Left ventricle myocardium inferior (tissue), 1 donor: ENCODE data around the gene GDF10. TPM values are rescaled to one million over a fixed set of nuclear protein-coding genes. Genes with fewer than 3 reads are reported as not detected.

Experiments used
- DNase-seq: peaks from one replicate; pipeline ENCODE4 v3.0.0-alpha.2; 2020
- H3K27ac ChIP-seq: fragments of 200-600 bp; replicated peaks from 2 replicates; pipeline ENCODE4 v1.8.0; 2021
- H3K27me3 ChIP-seq: fragments of 200-600 bp; 2 replicates; pipeline ENCODE4 v1.8.0; 2021; ENCODE audit warnings: low read depth
- H3K36me3 ChIP-seq: fragments of 200-600 bp; 2 replicates; pipeline ENCODE4 v1.8.0; 2021
- H3K4me1 ChIP-seq: fragments of 200-600 bp; 2 replicates; pipeline ENCODE4 v1.8.0; 2021
- H3K4me3 ChIP-seq: fragments of 200-600 bp; 2 replicates; pipeline ENCODE4 v1.8.0; 2021; ENCODE audit warnings: mild to moderate bottlenecking, moderate library complexity
- H3K9me3 ChIP-seq: fragments of 200-600 bp; replicated peaks from 2 replicates; pipeline ENCODE4 v1.8.0; 2021
- intact Hi-C: fragments of 100-400 bp; cut with micrococcal nuclease; formaldehyde crosslinking; loops from one replicate; pipeline ENCODE4 v1.11.0; 2022
- total RNA-seq: library from RNA; stranded (reverse); fragmentation: NEBNext Ultra II Directional; extraction: Animal tissue kit (Norgen Biotek cat#: 25700); gene quantifications from one replicate; pipeline ENCODE4 v1.2.1, GENCODE V29; 2021
- TF ChIP-seq, protein P1 (sequence below): fragments of 200-600 bp; IDR thresholded peaks from 2 replicates; pipeline ENCODE4 v1.8.0; 2021; ENCODE audit warnings: antibody characterized with exemption, mild to moderate bottlenecking, borderline replicate concordance
- donor health status: DM: no; HTN: yes; CAD: no; lungs with severe emphysema.

The GDF10 gene
- total RNA-seq, 1 donor from 2014 or later, result 0.22 TPM

DNA sequence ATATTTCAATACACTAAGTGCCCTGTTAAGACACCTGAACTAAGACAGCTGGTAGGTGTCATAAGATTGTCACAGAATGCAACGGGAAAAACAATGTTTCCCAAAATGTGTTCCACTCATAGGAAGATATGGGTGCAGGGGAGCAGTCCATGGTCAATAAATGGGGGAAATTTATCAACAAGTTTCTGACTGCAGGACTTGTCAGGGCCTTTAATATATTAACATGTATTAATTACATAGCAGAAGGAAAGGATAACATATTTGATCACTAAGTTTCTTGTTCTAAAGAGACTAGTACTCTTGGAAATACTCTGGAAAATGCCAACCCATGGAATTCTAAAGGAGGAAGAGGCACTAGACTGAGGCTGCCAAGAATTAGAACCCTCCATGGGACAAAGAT lies 54.9 kb downstream of the GDF10 start:
- no peak for DNase-seq
- Histone ChIP-seq H3K4me3 (no peak overlapping the region), H3K27ac (no peak overlapping the region), H3K4me1 (no peaks in the 10 kb centered on the region), H3K36me3 (no peaks in the 10 kb centered on the region), H3K27me3 (peaks cover 11% of the 10 kb centered on the region), H3K9me3 (no peaks in the 10 kb centered on the region)
- TF ChIP-seq, protein P1, sequence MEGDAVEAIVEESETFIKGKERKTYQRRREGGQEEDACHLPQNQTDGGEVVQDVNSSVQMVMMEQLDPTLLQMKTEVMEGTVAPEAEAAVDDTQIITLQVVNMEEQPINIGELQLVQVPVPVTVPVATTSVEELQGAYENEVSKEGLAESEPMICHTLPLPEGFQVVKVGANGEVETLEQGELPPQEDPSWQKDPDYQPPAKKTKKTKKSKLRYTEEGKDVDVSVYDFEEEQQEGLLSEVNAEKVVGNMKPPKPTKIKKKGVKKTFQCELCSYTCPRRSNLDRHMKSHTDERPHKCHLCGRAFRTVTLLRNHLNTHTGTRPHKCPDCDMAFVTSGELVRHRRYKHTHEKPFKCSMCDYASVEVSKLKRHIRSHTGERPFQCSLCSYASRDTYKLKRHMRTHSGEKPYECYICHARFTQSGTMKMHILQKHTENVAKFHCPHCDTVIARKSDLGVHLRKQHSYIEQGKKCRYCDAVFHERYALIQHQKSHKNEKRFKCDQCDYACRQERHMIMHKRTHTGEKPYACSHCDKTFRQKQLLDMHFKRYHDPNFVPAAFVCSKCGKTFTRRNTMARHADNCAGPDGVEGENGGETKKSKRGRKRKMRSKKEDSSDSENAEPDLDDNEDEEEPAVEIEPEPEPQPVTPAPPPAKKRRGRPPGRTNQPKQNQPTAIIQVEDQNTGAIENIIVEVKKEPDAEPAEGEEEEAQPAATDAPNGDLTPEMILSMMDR, result no peak
- intact Hi-C loops, result no loop called here

DNA sequence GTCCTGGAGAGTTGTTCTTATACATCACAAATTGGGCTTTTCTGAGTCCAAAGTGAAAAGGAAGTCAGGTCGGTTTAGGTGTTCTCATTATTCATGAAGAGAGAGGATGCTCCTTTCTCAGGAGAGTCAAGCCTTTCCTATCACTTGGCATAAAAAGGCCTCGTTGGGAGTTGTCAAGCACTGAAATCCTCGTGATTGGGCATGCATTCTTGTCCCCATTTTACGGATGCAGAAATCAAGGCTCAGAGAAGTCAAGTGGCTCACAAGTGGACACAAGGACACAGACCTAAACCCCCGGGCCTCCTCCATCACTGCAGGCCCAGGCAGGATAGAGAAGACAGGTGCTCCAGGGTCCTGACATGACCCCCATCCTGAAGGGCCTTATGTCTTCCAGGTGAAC lies 56.7 kb downstream of the GDF10 start:
- no peaks in the 10 kb centered on the region for H3K9me3 ChIP-seq
- TF ChIP-seq, protein P1, result no peak
- H3K36me3 ChIP-seq, result no peaks in the 10 kb centered on the region
- H3K4me3 ChIP-seq, result no peak overlapping the region
- intact Hi-C loops, result no loop called here
- DNase-seq, result no peak
- H3K4me1 ChIP-seq, result peaks cover 10% of the 10 kb centered on the region
- no peak overlapping the region for H3K27ac ChIP-seq
- H3K27me3 ChIP-seq, result no peaks in the 10 kb centered on the region

DNA sequence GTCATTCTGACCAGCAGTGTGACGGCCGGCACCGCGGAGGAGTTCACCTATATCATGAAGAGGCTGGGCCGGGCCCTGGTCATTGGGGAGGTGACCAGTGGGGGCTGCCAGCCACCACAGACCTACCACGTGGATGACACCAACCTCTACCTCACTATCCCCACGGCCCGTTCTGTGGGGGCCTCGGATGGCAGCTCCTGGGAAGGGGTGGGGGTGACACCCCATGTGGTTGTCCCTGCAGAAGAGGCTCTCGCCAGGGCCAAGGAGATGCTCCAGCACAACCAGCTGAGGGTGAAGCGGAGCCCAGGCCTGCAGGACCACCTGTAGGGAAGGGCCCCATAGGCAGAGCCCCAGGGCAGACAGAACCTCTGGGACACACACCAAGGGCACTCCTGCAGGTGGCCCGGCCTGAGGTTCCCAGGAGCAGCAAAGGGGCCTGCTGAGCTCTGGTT lies 57.2 kb downstream of the GDF10 start:
- H3K36me3 ChIP-seq, result no peaks in the 10 kb centered on the region
- H3K4me3 ChIP-seq, result no peak overlapping the region
- H3K27me3 ChIP-seq, result no peaks in the 10 kb centered on the region
- TF ChIP-seq, protein P1, result no peak
- no peaks in the 10 kb centered on the region for H3K9me3 ChIP-seq
- intact Hi-C loops, result no loop called here
- H3K4me1 ChIP-seq, result peaks cover 10% of the 10 kb centered on the region
- no peak for DNase-seq
- H3K27ac ChIP-seq, result no peak overlapping the region

DNA sequence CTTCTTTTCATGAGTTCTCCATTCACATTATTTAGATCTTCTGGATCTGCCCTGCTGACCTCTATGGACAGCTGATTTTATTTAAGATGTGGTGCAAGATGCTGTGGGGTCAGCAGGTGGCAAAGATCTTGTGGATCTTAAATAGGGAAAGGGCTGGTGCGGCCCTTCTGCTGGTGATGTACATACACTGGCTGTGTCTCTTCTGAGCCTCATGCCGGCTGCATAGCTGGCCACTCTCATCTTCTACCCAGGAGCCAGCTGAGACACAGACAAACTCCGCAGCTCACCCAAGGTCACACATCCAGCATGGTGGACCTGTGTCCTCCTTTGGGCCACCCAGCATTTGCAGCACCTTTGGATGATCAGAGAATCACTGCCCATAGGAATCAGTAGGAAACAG lies 57.9 kb downstream of the GDF10 start:
- no peak for DNase-seq
- Histone ChIP-seq H3K9me3 (no peaks in the 10 kb centered on the region), H3K36me3 (no peaks in the 10 kb centered on the region), H3K27ac (no peak overlapping the region), H3K4me1 (peaks cover 10% of the 10 kb centered on the region), H3K27me3 (no peaks in the 10 kb centered on the region), H3K4me3 (no peak overlapping the region)
- intact Hi-C loops, result no loop called here
- TF ChIP-seq, protein P1, result no peak

DNA sequence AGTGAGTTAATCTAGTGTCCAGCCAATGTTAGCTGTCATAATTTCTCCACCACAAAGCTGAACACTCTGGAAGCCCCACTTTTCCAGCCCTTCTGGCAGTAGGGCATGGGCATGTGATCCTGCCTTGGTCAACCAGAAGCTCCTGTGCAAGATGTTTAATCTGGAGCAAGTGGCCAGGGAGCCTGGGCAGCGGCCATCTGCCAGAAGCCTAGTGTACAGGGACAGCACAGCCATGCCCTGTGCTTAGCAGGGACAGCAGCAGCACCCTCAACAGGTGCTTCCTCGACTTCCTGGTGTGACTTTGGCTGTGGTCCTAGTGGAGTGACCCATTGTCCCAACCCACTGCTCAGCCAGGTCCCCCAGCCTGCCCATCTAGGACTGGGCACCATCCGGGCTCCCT lies 58.5 kb downstream of the GDF10 start:
- Histone ChIP-seq H3K27me3 (no peaks in the 10 kb centered on the region), H3K4me3 (no peak overlapping the region), H3K9me3 (no peaks in the 10 kb centered on the region), H3K27ac (no peak overlapping the region), H3K4me1 (peaks cover 10% of the 10 kb centered on the region), H3K36me3 (no peaks in the 10 kb centered on the region)
- intact Hi-C loops, result no loop called here
- TF ChIP-seq, protein P1, result no peak
- DNase-seq, result no peak

DNA sequence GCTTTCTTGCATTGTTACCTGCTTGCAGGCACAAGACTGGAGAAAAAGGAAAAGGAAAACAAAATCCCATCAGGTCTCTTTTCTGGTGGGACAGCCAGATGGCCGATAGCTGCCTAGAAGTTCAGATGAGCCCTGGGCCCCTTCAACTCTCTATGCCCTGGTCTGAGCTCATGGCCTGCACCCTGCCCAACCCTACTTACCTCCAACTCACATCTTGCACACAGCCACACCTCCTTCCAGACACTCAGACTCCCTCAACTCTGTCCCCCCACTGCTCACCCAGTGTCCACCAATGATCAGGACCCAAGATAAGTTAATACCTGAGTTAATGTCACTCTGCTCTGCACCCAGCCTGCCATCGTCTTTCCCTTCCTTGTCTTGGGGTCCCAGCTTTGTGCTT lies 59.1 kb downstream of the GDF10 start:
- Histone ChIP-seq H3K27me3 (no peaks in the 10 kb centered on the region), H3K9me3 (no peaks in the 10 kb centered on the region), H3K4me3 (no peak overlapping the region), H3K27ac (no peak overlapping the region), H3K36me3 (no peaks in the 10 kb centered on the region), H3K4me1 (peaks cover 10% of the 10 kb centered on the region)
- intact Hi-C loops, result no loop called here
- TF ChIP-seq, protein P1, result no peak
- DNase-seq, result no peak
